Measurements from ENCODE around the gene EEF1A2.
A peak's percentile ranks its signal among the peaks of the same experiment; 100 is the strongest.

EEF1A2 gene

GRCh38 chr20:63469713-63470101 lies 29.2 kb downstream of the EEF1A2 start:
- DNase-seq: no peak

- no peak for DNase-seq
These were observed 29.7 kb downstream of the EEF1A2 start for GRCh38 chr20:63469019-63469712.

- DNase-seq: no peak
These were observed 30.5 kb downstream of the EEF1A2 start for GRCh38 chr20:63468421-63468820.

DNA sequence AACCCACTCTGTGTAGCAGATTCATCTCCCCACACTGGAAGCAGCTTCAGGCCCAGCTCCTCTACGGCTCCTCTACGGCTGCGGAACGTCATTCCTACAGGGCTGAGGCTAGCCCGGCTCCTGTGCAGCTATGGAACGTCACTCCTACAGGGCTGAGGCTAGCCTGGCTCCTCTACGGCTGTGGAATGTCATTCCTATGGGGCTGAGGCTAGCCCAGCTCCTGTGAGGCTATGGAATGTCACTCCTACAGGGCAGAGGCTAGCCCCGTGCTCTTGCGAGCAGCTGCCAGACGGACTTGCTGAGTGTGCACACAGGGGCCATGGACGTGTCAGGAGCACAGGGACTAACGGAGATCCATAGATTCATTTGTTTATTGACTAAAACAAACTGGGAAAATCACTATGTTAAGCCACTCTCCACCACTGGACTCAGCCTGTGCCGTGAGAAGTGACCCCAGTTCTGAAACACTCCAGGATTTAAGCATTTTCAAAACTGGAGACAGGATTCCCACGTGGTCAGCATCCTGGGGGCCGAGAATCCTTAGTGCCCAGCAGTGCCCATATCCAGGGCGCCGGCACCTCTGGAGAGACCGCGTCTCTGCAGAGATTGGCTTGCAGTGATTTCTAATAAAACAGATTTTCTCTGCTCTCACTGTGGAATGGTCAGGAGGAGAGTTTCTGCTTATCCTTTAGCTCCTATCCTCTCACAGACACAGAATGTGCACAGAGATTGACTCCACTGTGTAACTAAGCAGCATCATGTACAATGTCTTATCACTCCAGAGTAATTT lies 31.4 kb downstream of the EEF1A2 start:
- DNase-seq: no peak

- no peak for DNase-seq
These were observed 32.0 kb downstream of the EEF1A2 start for GRCh38 chr20:63466861-63467260.

DNA sequence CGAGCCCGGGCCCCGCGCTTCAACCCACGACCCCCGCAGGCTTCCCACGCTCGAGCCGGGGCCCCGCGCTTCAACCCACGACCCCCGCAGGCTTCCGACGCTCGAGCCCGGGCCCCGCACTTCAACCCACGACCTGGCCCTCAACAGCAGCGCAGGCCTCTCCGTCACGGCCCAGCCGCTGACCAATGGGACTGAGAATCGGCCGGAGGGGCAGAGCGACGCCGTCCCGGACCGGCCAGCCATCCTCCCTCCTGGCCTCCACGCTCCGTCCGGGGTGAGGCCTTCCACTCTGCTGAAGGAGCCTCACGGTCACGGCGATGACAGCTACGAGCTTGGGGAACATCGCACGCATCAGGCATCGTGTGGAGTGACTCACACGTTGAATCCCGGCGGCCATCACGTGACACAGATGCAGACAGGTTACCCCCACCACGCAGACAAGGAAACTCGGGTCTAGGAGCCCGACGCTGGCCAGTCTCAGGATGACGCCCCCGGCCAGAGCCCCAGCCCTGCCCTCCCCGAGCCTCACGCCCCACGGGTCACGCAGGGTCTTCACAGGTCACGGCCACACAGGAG lies 32.5 kb downstream of the EEF1A2 start:
- DNase-seq: no peak

DNA sequence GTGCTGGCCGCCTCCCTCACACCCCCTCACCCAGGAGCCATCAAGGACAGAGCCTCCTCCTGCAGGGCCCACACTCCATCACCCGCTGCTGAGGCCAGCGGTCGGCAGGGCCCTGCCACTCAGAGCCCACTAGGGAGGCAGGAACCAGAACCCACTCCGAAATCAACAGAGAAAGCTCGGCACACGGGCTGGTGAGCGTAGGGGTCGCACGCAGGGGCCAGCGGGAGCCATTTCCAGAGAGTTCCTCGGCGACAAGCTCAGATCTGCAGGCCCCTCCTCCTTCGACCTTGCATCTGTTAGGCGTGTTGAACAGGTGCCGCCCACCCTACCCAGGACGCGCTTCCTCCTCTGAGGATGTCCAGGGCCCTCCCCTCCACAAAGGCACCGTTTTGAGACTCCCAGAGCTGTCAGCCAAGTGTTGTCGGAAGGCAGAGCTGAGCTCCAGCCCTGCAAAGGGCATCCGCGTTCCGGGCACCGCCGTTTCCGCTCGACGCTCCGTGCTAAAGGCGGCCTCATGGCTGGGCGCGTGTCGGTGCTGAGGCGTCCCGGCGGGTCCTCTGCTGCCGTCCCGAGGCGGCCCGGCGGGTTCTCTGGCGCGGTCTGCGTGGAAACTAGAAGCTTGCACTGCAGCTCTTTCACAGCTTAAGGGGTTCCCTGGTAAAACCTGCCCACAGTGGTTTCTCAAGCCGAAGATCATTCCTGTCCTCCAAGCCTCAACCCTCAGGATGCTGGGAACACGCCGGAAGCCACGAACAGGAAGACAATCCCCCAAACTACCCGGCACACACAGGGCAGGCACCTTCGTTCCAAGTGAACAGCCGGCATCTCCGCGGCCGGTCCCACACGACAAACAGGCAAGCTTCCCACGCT lies 33.3 kb downstream of the EEF1A2 start:
- DNase-seq: no peak

- no peak for DNase-seq
These were observed 34.6 kb downstream of the EEF1A2 start for GRCh38 chr20:63464289-63464635.

DNA sequence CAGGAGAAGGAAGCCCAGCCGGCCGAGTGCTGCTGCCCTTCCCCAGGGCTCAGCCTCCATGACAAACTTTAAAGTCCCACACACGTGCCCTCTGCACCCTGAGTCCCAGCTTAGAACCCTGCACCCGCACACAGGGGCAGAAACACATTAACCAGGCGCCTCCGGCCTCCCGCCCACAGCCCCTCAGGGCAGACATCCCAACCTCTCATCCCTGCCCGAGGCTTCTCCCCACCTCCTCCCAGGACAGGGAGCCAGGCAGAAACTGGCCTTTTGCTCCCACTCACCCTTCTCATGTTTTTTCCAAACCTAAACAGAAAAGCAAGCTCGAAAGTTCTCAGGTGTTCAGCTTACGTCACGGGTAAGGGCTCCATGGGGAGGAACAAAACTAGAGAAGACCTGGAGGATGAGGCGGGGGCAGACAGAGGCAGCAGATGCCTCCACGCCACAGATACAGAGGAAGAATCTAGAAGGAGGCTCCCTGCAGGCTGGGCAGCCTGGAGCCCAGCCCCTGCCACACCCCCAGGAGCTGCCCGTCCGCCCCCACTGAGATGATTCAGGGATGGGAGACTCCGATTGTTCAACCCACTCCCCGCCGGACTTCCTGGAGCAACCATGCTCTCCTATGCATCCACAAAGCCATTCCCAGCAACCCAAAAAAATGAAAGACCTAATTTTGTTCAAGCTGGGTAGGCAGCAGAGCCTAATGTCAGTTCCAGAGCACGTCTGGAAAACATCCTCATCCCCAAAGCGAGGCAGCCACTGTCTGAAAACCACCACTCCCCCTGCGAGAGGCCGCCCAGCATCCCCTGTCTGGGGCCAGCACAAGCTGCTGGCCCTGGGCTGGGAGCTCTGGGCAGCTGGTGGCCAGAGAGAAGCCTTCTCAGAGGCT lies 35.2 kb downstream of the EEF1A2 start:
- no peak for DNase-seq

- DNase-seq: no peak
These were observed 36.6 kb downstream of the EEF1A2 start for GRCh38 chr20:63462244-63462643.

- DNase-seq: no peak
These were observed 37.6 kb downstream of the EEF1A2 start for GRCh38 chr20:63461104-63461763.

GRCh38 chr20:63459070-63459380 lies 39.9 kb downstream of the EEF1A2 start:
- DNase-seq: no peak

GRCh38 chr20:63458170-63459069 lies 40.5 kb downstream of the EEF1A2 start:
- DNase-seq: no peak

GRCh38 chr20:63457737-63458136 lies 41.1 kb downstream of the EEF1A2 start:
- DNase-seq: no peak

GRCh38 chr20:63456429-63457284 lies 42.2 kb downstream of the EEF1A2 start:
- peak; percentile 41 for DNase-seq

DNA sequence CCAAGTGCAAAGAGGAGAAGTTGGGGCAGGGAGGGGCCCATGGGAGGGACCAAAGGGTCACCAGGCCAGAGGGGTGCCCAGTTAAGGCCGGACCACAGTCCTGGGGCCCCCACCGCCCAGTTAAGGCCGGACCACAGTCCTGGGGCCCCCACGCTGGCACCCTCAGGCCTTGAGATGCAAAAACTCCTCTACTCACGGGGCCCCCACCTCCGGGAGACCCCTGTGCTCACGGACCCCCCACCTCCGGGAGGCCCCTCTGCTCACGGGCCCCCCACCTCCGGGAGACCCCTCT lies 43.4 kb downstream of the EEF1A2 start:
- DNase-seq: no peak

GRCh38 chr20:63454731-63455567 lies 43.9 kb downstream of the EEF1A2 start:
- DNase-seq: no peak

- no peak for DNase-seq
These were observed 45.9 kb downstream of the EEF1A2 start for GRCh38 chr20:63452821-63453523.

Data from right kidney (tissue), 1 donor.